ENCODE measurements around the gene PVALB.

The PVALB gene

GRCh38 chr22:36816636-36817524 lies at the start of gene PVALB:
Gene PVALB (minus strand): TSS chr22:36817035. CDS start chr22:36817005, 30 bp downstream.
- no peak for DNase-seq (ENCODE audit: low read depth)

- no peak for DNase-seq (ENCODE audit: low read depth)
Observed at GRCh38 chr22:36865346-36865745, 48.5 kb upstream of the PVALB start.

- no peak for DNase-seq (ENCODE audit: low read depth)
Observed at GRCh38 chr22:36864454-36865215, 47.8 kb upstream of the PVALB start.

GRCh38 chr22:36863979-36864378 lies 47.1 kb upstream of the PVALB start:
- DNase-seq (ENCODE audit: low read depth): no peak

- no peak for DNase-seq (ENCODE audit: low read depth)
Observed at GRCh38 chr22:36863281-36863680, 46.4 kb upstream of the PVALB start.

GRCh38 chr22:36862251-36863242 lies 45.7 kb upstream of the PVALB start:
- no peak for DNase-seq (ENCODE audit: low read depth)

GRCh38 chr22:36860821-36861659 lies 44.2 kb upstream of the PVALB start, which contains the start of gene NCF4:
Gene NCF4 (plus strand): TSS chr22:36861006. CDS start chr22:36861172, 166 bp downstream.
- no peak for DNase-seq (ENCODE audit: low read depth)

- DNase-seq (ENCODE audit: low read depth): no peak
Observed at GRCh38 chr22:36860438-36860820, 43.6 kb upstream of the PVALB start.

- DNase-seq (ENCODE audit: low read depth): no peak
Observed at GRCh38 chr22:36860017-36860416, 43.2 kb upstream of the PVALB start.

- no peak for DNase-seq (ENCODE audit: low read depth)
Observed at GRCh38 chr22:36858966-36859365, 42.1 kb upstream of the PVALB start.

GRCh38 chr22:36858156-36858555 lies 41.3 kb upstream of the PVALB start:
- no peak for DNase-seq (ENCODE audit: low read depth)

- no peak for DNase-seq (ENCODE audit: low read depth)
Observed at GRCh38 chr22:36856792-36857135, 39.9 kb upstream of the PVALB start.

GRCh38 chr22:36856121-36856791 lies 39.4 kb upstream of the PVALB start:
- DNase-seq (ENCODE audit: low read depth): peak; percentile 20

- no peak for DNase-seq (ENCODE audit: low read depth)
Observed at GRCh38 chr22:36855478-36855877, 38.6 kb upstream of the PVALB start.

GRCh38 chr22:36853407-36854099 lies 36.7 kb upstream of the PVALB start:
- DNase-seq (ENCODE audit: low read depth): no peak

GRCh38 chr22:36852056-36852973 lies 35.5 kb upstream of the PVALB start:
- DNase-seq (ENCODE audit: low read depth): no peak

- no peak for DNase-seq (ENCODE audit: low read depth)
Observed at GRCh38 chr22:36850682-36851081, 33.8 kb upstream of the PVALB start.

GRCh38 chr22:36850056-36850455 lies 33.2 kb upstream of the PVALB start:
- DNase-seq (ENCODE audit: low read depth): no peak

GRCh38 chr22:36846949-36847348 lies 30.1 kb upstream of the PVALB start:
- DNase-seq (ENCODE audit: low read depth): no peak
